ENCODE data around the gene CDC45.

Gene CDC45

GRCh38 chr22:19448739-19449421, 30.8 kb upstream of the CDC45 start:
- DNase-seq (ENCODE audit: low read depth): no peak

DNA sequence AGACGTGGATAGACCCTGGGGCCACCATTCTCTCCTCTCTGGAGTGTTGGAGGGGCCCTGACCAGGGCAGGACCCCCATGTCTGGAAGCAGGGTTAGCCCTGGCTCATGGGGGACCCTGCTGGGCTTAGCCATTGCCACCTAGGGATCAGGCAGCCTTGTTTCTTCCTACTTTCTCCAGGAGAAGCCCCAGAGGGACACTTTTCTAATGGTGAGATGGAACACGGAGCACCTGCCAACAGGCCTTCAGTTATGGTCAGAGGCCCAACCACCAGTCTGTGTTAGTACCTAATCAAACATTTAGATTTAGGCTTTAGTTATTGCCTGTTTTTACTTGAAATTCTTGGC, 30.3 kb upstream of the CDC45 start:
- no peak for DNase-seq (ENCODE audit: low read depth)

GRCh38 chr22:19450363-19451175, 29.2 kb upstream of the CDC45 start:
- no peak for DNase-seq (ENCODE audit: low read depth)

- DNase-seq (ENCODE audit: low read depth): no peak
Measured at GRCh38 chr22:19451570-19451969, 28.1 kb upstream of the CDC45 start.

- DNase-seq (ENCODE audit: low read depth): no peak
Measured at GRCh38 chr22:19453718-19454117, 26.0 kb upstream of the CDC45 start.

GRCh38 chr22:19454156-19454555, 25.6 kb upstream of the CDC45 start:
- no peak for DNase-seq (ENCODE audit: low read depth)

DNA sequence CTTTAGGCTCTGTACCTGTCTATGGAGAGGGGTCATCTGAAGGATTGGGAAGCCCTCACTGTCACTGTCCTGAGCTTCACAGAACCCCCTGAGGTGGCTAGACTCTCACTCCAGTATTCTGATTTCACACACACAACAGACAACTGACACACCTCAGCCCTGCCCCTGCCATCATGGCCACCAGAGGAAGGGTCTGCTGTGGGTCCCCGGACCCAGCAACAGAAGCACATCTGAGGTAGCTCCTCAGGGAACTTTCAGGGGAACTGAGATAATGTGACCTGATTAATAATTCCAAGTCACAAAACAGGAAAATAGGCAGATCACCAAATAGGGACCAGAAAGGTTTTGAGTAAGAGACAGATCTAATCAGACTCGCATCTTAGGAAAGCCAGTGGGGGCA, 24.7 kb upstream of the CDC45 start:
- no peak for DNase-seq (ENCODE audit: low read depth)

DNA sequence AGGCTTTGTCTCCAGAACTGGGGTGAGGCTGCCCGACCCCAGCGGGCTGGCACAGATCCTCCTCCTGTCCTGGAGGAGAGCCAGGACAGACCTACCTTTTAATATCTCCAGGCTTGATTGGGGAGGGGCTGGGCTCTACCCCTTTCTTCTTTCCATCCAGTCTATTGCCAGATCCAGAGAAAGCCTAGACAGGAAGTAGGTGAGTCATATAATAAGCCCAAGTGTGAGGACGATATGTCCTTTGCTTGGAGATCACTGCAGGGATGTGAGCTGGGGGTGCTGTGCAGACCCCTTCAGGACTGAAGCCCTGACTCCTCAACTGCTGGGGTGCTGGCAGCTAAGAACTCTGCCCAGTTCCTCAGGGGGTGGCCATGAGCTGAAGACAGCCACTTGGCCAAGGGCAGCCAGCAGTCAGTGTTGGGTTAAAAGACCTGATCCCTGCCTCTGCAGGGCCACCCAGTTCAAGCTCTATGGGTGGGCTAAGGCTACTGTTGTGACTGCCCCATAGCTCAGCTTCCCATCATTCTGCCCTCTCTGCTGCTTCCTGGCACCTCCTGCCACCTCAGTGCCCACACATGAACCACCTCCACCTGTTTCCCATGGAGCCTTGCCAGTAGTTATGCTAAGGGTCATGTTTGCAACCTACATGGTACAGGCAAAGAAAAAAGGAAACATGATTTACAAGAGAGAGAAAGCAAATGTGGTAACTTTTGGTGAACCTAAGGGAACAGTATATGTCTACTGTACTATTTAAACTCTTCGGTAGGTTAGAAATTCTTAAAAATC, 23.9 kb upstream of the CDC45 start:
- DNase-seq (ENCODE audit: low read depth): no peak

DNA sequence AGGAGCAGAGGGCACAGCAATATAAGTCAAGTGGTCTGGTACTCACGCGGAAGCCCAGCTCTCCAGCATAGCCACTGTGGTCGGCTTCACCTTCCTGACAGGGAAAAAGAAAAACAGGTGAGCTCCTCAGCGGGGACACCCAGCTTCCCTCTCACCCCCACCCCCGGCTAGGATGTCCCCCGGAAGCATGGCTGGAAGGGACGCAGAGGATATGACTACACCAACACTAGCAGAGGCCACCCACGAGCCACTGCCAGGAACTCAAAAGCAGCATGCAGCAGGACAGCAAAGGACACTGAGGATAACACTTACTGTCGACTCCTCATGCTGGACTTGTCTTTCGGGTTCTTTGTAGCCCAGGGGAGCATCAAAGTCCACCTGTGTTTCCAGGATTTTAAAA, 23.2 kb upstream of the CDC45 start:
- DNase-seq (ENCODE audit: low read depth): no peak

DNA sequence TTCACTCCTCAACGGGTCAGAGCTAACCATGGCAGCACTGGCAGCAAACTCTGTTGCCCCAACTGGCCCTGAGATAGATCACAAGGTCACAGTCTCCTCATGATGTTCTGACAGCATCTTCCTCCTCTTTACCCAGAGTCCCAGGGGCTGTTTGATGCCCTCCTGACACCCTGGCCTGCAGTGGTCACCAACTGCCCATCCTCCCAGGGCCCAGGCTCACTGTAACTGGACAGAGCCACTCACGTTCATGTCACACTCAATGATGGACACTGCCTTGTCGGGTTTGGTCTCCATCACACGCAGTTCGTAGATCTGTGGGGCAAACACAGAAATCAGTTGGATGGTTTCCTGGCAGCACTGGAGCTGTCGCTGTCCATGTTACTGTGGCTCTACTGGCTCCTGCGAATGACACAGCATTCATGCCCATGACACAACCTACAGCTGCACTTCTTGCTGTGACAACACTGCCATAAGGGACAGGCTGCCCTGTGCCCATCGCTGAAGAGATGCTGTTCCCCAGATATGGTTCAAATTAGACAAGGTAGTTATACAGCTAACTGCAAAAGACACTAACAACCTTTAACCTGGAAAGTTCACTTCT, 21.8 kb upstream of the CDC45 start:
- DNase-seq (ENCODE audit: low read depth): no peak

GRCh38 chr22:19460036-19460435, 19.7 kb upstream of the CDC45 start:
- DNase-seq (ENCODE audit: low read depth): no peak

DNA sequence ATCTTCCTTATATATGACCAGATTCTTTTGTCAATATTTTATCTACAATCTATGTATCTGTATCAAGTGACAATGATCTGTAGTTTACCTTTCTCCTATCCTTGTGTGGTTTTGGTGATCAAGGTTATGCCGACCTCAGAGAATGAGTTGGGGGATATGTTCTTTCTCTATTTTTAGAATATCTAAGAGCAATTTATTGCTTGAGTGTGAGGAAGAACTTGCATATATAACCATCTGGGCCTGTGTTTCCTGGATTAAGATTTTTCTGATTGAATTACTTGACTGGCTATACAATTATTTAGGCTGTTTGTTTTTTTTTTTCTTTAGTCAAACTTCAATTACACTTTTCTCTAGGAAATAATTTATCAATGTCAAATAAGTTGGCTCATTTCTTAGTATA, 18.2 kb upstream of the CDC45 start:
- DNase-seq (ENCODE audit: low read depth): no peak

- no peak for DNase-seq (ENCODE audit: low read depth)
Measured at GRCh38 chr22:19463008-19463407, 16.7 kb upstream of the CDC45 start.

- peak; percentile 39 for DNase-seq (ENCODE audit: low read depth)
Measured at GRCh38 chr22:19463491-19464469, 15.9 kb upstream of the CDC45 start.

DNA sequence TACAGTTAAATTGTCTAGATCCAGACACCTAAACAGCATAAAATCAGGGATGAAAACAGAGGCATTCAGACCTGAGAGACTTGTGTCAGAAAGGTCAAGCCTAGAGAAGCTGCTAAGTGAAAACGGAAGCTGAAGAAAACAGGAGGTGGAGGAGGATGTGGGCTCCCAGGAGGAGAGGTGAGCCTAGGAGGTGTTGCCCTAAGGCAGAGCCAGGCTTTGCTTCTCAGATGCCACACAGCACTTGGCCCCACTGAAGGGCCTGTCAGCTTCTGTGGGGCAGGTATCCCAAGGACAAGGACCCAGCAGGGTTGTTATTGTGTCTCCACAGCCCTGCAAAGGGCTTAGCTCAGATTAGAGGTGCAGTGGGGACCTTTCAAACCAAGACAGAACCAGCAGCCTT, 15.2 kb upstream of the CDC45 start:
- no peak for DNase-seq (ENCODE audit: low read depth)

DNA sequence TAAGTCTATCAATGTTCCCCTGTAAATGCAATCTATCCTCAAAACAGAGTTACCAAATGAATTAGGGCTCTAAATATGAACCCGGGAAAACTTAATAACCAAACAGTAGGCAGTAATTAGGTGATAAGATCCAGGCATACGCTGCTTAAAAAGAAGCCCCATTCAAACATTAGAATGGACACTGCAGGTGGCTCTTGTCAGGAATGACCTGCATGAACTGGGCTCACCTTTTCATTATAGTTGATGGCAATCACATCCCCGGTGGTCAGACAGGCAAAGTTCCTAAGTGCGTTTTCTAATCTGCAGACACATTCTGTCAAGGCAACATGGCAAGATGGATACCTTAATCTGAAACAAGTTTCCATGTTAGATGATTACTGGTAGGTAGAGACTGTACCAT, 14.7 kb upstream of the CDC45 start:
- no peak for DNase-seq (ENCODE audit: low read depth)

GRCh38 chr22:19466126-19466716, 13.5 kb upstream of the CDC45 start:
- DNase-seq (ENCODE audit: low read depth): no peak

- DNase-seq (ENCODE audit: low read depth): no peak
Measured at GRCh38 chr22:19466848-19467752, 12.6 kb upstream of the CDC45 start.

DNA sequence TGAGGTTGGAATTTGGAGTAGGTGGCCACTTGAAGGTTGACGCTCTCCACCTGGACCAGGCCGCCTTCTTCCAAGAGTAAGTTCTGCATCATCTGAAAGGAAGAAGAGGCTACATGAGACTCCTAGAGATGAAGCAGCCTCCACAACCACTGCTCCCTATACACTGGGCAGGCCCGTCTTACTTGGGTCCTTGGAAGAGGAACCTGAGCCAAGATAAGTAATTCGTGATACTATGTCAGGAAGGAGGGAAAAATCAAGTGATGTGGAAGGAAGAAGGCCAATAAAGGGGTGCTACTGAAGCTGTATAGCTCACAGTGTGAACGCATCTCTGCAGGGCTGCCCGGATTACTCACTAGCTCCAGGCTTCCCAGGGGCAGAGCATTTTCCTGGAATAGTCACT, 11.8 kb upstream of the CDC45 start:
- no peak for DNase-seq (ENCODE audit: low read depth)

- DNase-seq (ENCODE audit: low read depth): no peak
Measured at GRCh38 chr22:19469421-19469820, 10.3 kb upstream of the CDC45 start.
